Keratinocyte (primary cell): ENCODE data around the gene BTRC. TPM values are rescaled to one million over a fixed set of nuclear protein-coding genes. Genes with fewer than 3 reads are reported as not detected.

Source experiments
- DNase-seq: peaks from one replicate; pipeline ENCODE4 v3.0.0-alpha.2; 2011; ENCODE audit warnings: low read depth, missing footprints, low spot score
- FAIRE-seq: peaks from 2 replicates; lab custom pipeline; 2011; peaks lifted over from hg19 to GRCh38; lab: Jason Lieb, UNC
- H2AFZ ChIP-seq: 2 replicates; pipeline ENCODE4 v1.6.0; 2012; ENCODE audit warnings: low read length, control low read depth, inconsistent platforms; ENCODE audit not compliant: control insufficient read depth
- H3K27ac ChIP-seq: 2 replicates; pipeline ENCODE4 v1.5.1; 2011; ENCODE audit warnings: low read length; ENCODE audit not compliant: control insufficient read depth, insufficient read depth
- H3K27me3 ChIP-seq: 3 replicates; pipeline ENCODE4 v1.6.0; 2011; ENCODE audit warnings: low read length; ENCODE audit not compliant: control insufficient read depth, insufficient read depth; ENCODE audit errors: extremely low read depth
- H3K36me3 ChIP-seq, 2 experiments: 2 replicates in 1 of 2; 3 replicates in 1 of 2; pipeline ENCODE4 v1.5.1; 2011; ENCODE audit warnings: low read length in 2 of 2, mild to moderate bottlenecking in 1 of 2; ENCODE audit not compliant: control insufficient read depth in 2 of 2, insufficient read depth in 2 of 2; ENCODE audit errors: extremely low read depth in 1 of 2
- H3K4me1 ChIP-seq: 3 replicates; pipeline ENCODE4 v1.5.1; 2011; ENCODE audit warnings: low read length; ENCODE audit not compliant: control insufficient read depth, insufficient read depth; ENCODE audit errors: extremely low read depth
- H3K4me2 ChIP-seq: 3 replicates; pipeline ENCODE4 v1.6.0; 2011; ENCODE audit warnings: low read depth, low read length; ENCODE audit not compliant: control insufficient read depth, insufficient read depth; ENCODE audit errors: extremely low read depth
- H3K4me3 ChIP-seq, 3 experiments: fragments of 200-600 bp in 1 of 3; sonication (generic) in 1 of 3; 2 replicates in 2 of 3; 3 replicates in 1 of 3; pipeline ENCODE4 v1.5.1; 2011 to 2016; ENCODE audit warnings: low read length in 3 of 3, mild to moderate bottlenecking in 3 of 3, control low read depth in 2 of 3, inconsistent platforms in 1 of 3, low read depth in 1 of 3, mixed read lengths in 1 of 3, mixed run types in 1 of 3, moderate library complexity in 1 of 3; ENCODE audit not compliant: control insufficient read depth in 2 of 3, insufficient read depth in 2 of 3; ENCODE audit errors: extremely low read depth in 1 of 3
- H3K79me2 ChIP-seq: 2 replicates; pipeline ENCODE4 v1.6.0; 2012; ENCODE audit warnings: low read length; ENCODE audit not compliant: control insufficient read depth, insufficient read depth
- H3K9ac ChIP-seq: 3 replicates; pipeline ENCODE4 v1.6.0; 2011; ENCODE audit warnings: low read length; ENCODE audit not compliant: control insufficient read depth, insufficient read depth; ENCODE audit errors: extremely low read depth
- H3K9me1 ChIP-seq: 3 replicates; pipeline ENCODE4 v1.6.0; 2011; ENCODE audit warnings: low read length; ENCODE audit not compliant: control insufficient read depth, insufficient read depth; ENCODE audit errors: extremely low read depth
- H3K9me3 ChIP-seq: 2 replicates; pipeline ENCODE4 v1.5.1; 2012; ENCODE audit warnings: low read depth, low read length; ENCODE audit not compliant: control insufficient read depth
- H4K20me1 ChIP-seq: 3 replicates; pipeline ENCODE4 v1.6.0; 2011; ENCODE audit warnings: low read length; ENCODE audit not compliant: control insufficient read depth, insufficient read depth; ENCODE audit errors: extremely low read depth
- CTCF ChIP-seq, 3 experiments: IDR thresholded peaks in 1 of 3; conservative IDR thresholded peaks in 1 of 3; optimal IDR thresholded peaks in 1 of 3; 2 replicates in 2 of 3; 3 replicates in 1 of 3; pipeline versions ENCODE3 to v1.5.1; 2011; ENCODE audit warnings: low read length in 3 of 3, mild to moderate bottlenecking in 3 of 3, moderate library complexity in 2 of 3, control low read depth in 1 of 3, inconsistent platforms in 1 of 3; ENCODE audit not compliant: insufficient read depth in 2 of 3; ENCODE audit errors: extremely low read depth in 1 of 3
- EZH2 ChIP-seq: IDR thresholded peaks from one replicate; pipeline ENCODE4 v1.6.1; 2012; ENCODE audit warnings: inconsistent platforms, mild to moderate bottlenecking, low read length, moderate library complexity
- dilution Hi-C: fragments of 300-500 bp; cut with MboI; formaldehyde crosslinking; loops from one replicate; pipeline ENCODE4 v1.7.0; 2020; ENCODE audit warnings: low sequenced_read_pairs; ENCODE audit not compliant: extremely low pct_ligation_motif_present
- polyA plus RNA-seq, 5 experiments: library from polyadenylated mRNA; depleted of rRNA in 3 of 5; stranded (reverse) in 3 of 5; stranded (forward) in 1 of 5; unstranded in 1 of 5; fragments of >200 nt; gene quantifications; 1 replicate in 1 of 5; 2 replicates in 3 of 5; 3 replicates in 1 of 5; pipeline versions ENCODE4 v1.2.1 to v1.2.3, GENCODE V29; 2011 to 2012; ENCODE audit warnings: missing spikeins in 2 of 5, low read depth in 1 of 5, low replicate concordance in 1 of 5

Gene BTRC
- polyA plus RNA-seq, 1 donor (not counting 4 experiments of a cell fraction or from before 2014, with no cell fraction given) = 21.7 TPM

- peak overlapping the region; percentile 92 for H2AFZ ChIP-seq
- dilution Hi-C loops = no loop called here
- no peaks in the 10 kb centered on the region for H3K79me2 ChIP-seq
- peaks cover 45% of the 10 kb centered on the region for H3K27me3 ChIP-seq
- H4K20me1 ChIP-seq = no peaks in the 10 kb centered on the region
- peaks cover 11% of the 10 kb centered on the region for H3K4me1 ChIP-seq
- no peaks in the 10 kb centered on the region for H3K9me3 ChIP-seq
- H3K27ac ChIP-seq = no peak overlapping the region
- H3K4me3 ChIP-seq = peak overlapping the region; percentile 57 to 80 (median 59)
- no peaks in the 10 kb centered on the region for H3K36me3 ChIP-seq
- FAIRE-seq (peak; percentile 17), DNase-seq (no peak)
- peak overlapping the region; percentile 100 for H3K4me2 ChIP-seq
- no peaks in the 10 kb centered on the region for H3K9me1 ChIP-seq
- TF ChIP-seq CTCF (optimal IDR thresholded peaks at IDR 0.05 in 1 of 3, IDR thresholded peaks at IDR 0.05 in 1 of 3, conservative IDR thresholded peaks at IDR 0.05 in 1 of 3; ENCODE audit: extremely low read depth in 1 of 3, insufficient read depth in 2 of 3, low read length in 3 of 3) = no peak
- peak overlapping the region; percentile 62 for H3K9ac ChIP-seq
These were observed 216.7 kb downstream of the BTRC start for GRCh38 chr10:101570428-101571270.

GRCh38 chr10:101571271-101571925 lies 217.4 kb downstream of the BTRC start:
- Histone ChIP-seq H3K4me3 (no peak overlapping the region), H3K27ac (no peak overlapping the region), H3K9me3 (no peaks in the 10 kb centered on the region), H3K79me2 (no peaks in the 10 kb centered on the region), H3K27me3 (peaks cover 37% of the 10 kb centered on the region), H3K36me3 (no peaks in the 10 kb centered on the region), H3K9ac (no peak overlapping the region), H2AFZ (no peak overlapping the region), H3K4me1 (peaks cover 11% of the 10 kb centered on the region), H3K9me1 (no peaks in the 10 kb centered on the region), H3K4me2 (no peak overlapping the region), H4K20me1 (no peaks in the 10 kb centered on the region)
- no peak for FAIRE-seq
- no peak for TF ChIP-seq EZH2
- no peak for TF ChIP-seq CTCF (optimal IDR thresholded peaks at IDR 0.05 in 1 of 3, IDR thresholded peaks at IDR 0.05 in 1 of 3, conservative IDR thresholded peaks at IDR 0.05 in 1 of 3; ENCODE audit: extremely low read depth in 1 of 3, insufficient read depth in 2 of 3, low read length in 3 of 3)
- dilution Hi-C loops = no loop called here
- DNase-seq = no peak
